Naive thymus-derived CD4-positive, alpha-beta T cell (primary cell): ENCODE measurements around the gene SLF2. TPM values are rescaled to one million over a fixed set of nuclear protein-coding genes. Genes with fewer than 3 reads are reported as not detected.

Experiments used
- ATAC-seq: fragments of 150-1000 bp; cut with Tn5 transposase; 2 replicates; pipeline ENCODE4 v1.10.0; 2021; ENCODE audit warnings: mild to moderate bottlenecking, moderate library complexity
- CTCF ChIA-PET: fragments of 350-600 bp; sonication (Branson Sonifier 250); formaldehyde crosslinking; loops from one replicate; lab custom pipeline; 2021; ENCODE audit warnings: antibody characterized with exemption; lab: Charles Lee
- POLR2A ChIA-PET: fragments of 350-600 bp; sonication (Branson Sonifier 250); formaldehyde crosslinking; loops from one replicate; lab custom pipeline; 2021; ENCODE audit warnings: antibody characterized with exemption, inconsistent platforms; lab: Charles Lee
- DNase-seq, 9 donors: peaks; one replicate each; pipeline versions ENCODE4 v3.0.0 to v3.0.0-alpha.2; 2020 to 2022; ENCODE audit warnings: mixed read lengths in 1 of 9
- H3K27ac ChIP-seq: one replicate; pipeline ENCODE4 v1.7.0; 2013; ENCODE audit warnings: mild to moderate bottlenecking, low read depth, low read length, moderate library complexity
- H3K27me3 ChIP-seq, 2 donors: one replicate each; pipeline ENCODE4 v1.7.0; 2013; ENCODE audit warnings: low read length in 2 of 2, mild to moderate bottlenecking in 2 of 2, moderate library complexity in 2 of 2; ENCODE audit not compliant: control insufficient read depth in 2 of 2, insufficient read depth in 2 of 2
- H3K36me3 ChIP-seq, 3 experiments: 1 replicate in 2 of 3; 2 replicates in 1 of 3; pipeline ENCODE4 v1.7.0; 2013; ENCODE audit warnings: low read length in 3 of 3, mild to moderate bottlenecking in 3 of 3, moderate library complexity in 1 of 3; ENCODE audit not compliant: insufficient read depth in 3 of 3, control insufficient read depth in 2 of 3
- H3K4me1 ChIP-seq, 2 donors: one replicate each; pipeline ENCODE4 v1.7.0; 2013; ENCODE audit warnings: low read length in 2 of 2, mild to moderate bottlenecking in 2 of 2, moderate library complexity in 1 of 2; ENCODE audit not compliant: control insufficient read depth in 2 of 2, insufficient read depth in 2 of 2
- H3K4me3 ChIP-seq: 2 replicates; pipeline ENCODE4 v1.7.0; 2013; ENCODE audit warnings: mild to moderate bottlenecking, low read length
- H3K9me3 ChIP-seq, 3 experiments: 1 replicate in 2 of 3; 2 replicates in 1 of 3; pipeline ENCODE4 v1.7.0; 2013; ENCODE audit warnings: low read length in 3 of 3; ENCODE audit not compliant: control insufficient read depth in 2 of 3
- H3K27ac Mint-ChIP-seq, 9 donors: one replicate each; pipeline ENCODE4 v1.8.0; 2020 to 2022; ENCODE audit warnings: mixed read lengths in 9 of 9, mild to moderate bottlenecking in 8 of 9, moderate library complexity in 5 of 9, inconsistent platforms in 2 of 9
- H3K27me3 Mint-ChIP-seq, 5 donors: one replicate each; pipeline ENCODE4 v1.8.0; 2021 to 2022; ENCODE audit warnings: mixed read lengths in 5 of 5, mild to moderate bottlenecking in 1 of 5
- H3K36me3 Mint-ChIP-seq, 5 donors: one replicate each; pipeline ENCODE4 v1.8.0; 2020 to 2022; ENCODE audit warnings: mixed read lengths in 5 of 5, mild to moderate bottlenecking in 3 of 5, inconsistent platforms in 1 of 5
- H3K4me1 Mint-ChIP-seq, 7 donors: one replicate each; pipeline ENCODE4 v1.8.0; 2020 to 2022; ENCODE audit warnings: mixed read lengths in 7 of 7, mild to moderate bottlenecking in 3 of 7, inconsistent platforms in 1 of 7
- H3K4me3 Mint-ChIP-seq, 10 donors: one replicate each; pipeline ENCODE4 v1.8.0; 2020 to 2022; ENCODE audit warnings: mild to moderate bottlenecking in 10 of 10, mixed read lengths in 10 of 10, moderate library complexity in 6 of 10, inconsistent platforms in 2 of 10
- H3K9me3 Mint-ChIP-seq, 11 donors: one replicate each; pipeline ENCODE4 v1.8.0; 2020 to 2022; ENCODE audit warnings: mixed read lengths in 11 of 11, mild to moderate bottlenecking in 4 of 11, inconsistent platforms in 1 of 11, moderate library complexity in 1 of 11
- intact Hi-C, 2 donors: fragments of 100-400 bp; cut with micrococcal nuclease; formaldehyde crosslinking; loops; one replicate each; pipeline ENCODE4 v1.15.1; 2023
- polyA plus RNA-seq, 2 donors: library from polyadenylated mRNA; unstranded; fragments of 300-500 nt; fragmentation: Illumina TruSeq; gene quantifications; one replicate each; pipeline ENCODE4 v1.2.3, GENCODE V29; 2021
- total RNA-seq, 6 experiments: library from RNA in 5 of 6; stranded (reverse) in 5 of 6; gene quantifications; 1 replicate in 5 of 6; 2 replicates in 1 of 6; pipeline ENCODE4 v1.2.3 and lab custom pipeline; 2021 to 2026

SLF2 gene
- total and polyA plus RNA-seq, 7 experiments from 2014 or later, result 10.9 to 43.7 (median 24.0) TPM

GRCh38 chr10:101001659-101002035, 88.9 kb downstream of the SLF2 start:
- H3K36me3 Mint-ChIP-seq, result peaks cover 0 to 6% (median 0%) of the 10 kb centered on the region in 5 donors
- ChIA-PET CTCF (interaction anchor here (7.9 kb wide), 1 partner anchor 14 kb away, joined by 56 read pairs; no protein-coding TSS in a partner anchor), POLR2A (interaction anchor here (0.6 kb wide), 1 partner anchor 12 kb away, joined by 4 read pairs; no protein-coding TSS in a partner anchor)
- ATAC-seq, result no peak
- H3K9me3 Mint-ChIP-seq, result no peaks in the 10 kb centered on the region
- Histone ChIP-seq H3K27me3 (no peaks in the 10 kb centered on the region), H3K9me3 (no peaks in the 10 kb centered on the region), H3K4me1 (peaks cover 14 to 16% of the 10 kb centered on the region in 2 donors), H3K36me3 (peaks cover 0 to 33% (median 0%) of the 10 kb centered on the region in 3 experiments), H3K4me3 (no peak overlapping the region), H3K27ac (no peak overlapping the region)
- peak overlapping the region in 1 of 10 donors; percentile 81 for H3K4me3 Mint-ChIP-seq
- H3K27ac Mint-ChIP-seq, result no peak overlapping the region
- no peak for DNase-seq
- peaks cover 12 to 26% (median 17%) of the 10 kb centered on the region in 7 donors for H3K4me1 Mint-ChIP-seq
- intact Hi-C loops, result no loop called here
- no peaks in the 10 kb centered on the region for H3K27me3 Mint-ChIP-seq

GRCh38 chr10:101002456-101002855, 89.7 kb downstream of the SLF2 start:
- peaks cover 12 to 26% (median 16%) of the 10 kb centered on the region in 7 donors for H3K4me1 Mint-ChIP-seq
- POLR2A ChIA-PET, result interaction anchor here (1.3 kb wide), 1 partner anchor 28 kb away, joined by 5 read pairs; the partner anchor contains the start of genes PDZD7 and SFXN3
- CTCF ChIA-PET, result interaction anchor here (7.9 kb wide), 1 partner anchor 13 kb away, joined by 56 read pairs; no protein-coding TSS in a partner anchor
- Histone ChIP-seq H3K36me3 (peaks cover 0 to 40% (median 0%) of the 10 kb centered on the region in 3 experiments), H3K4me3 (no peak overlapping the region), H3K27me3 (no peaks in the 10 kb centered on the region), H3K9me3 (no peaks in the 10 kb centered on the region), H3K27ac (no peak overlapping the region), H3K4me1 (peaks cover 13 to 15% of the 10 kb centered on the region in 2 donors)
- no peak overlapping the region for H3K4me3 Mint-ChIP-seq
- no peak for ATAC-seq
- no peaks in the 10 kb centered on the region for H3K9me3 Mint-ChIP-seq
- no peaks in the 10 kb centered on the region for H3K27me3 Mint-ChIP-seq
- intact Hi-C loops, result no loop called here
- H3K36me3 Mint-ChIP-seq, result peaks cover 0 to 6% (median 0%) of the 10 kb centered on the region in 5 donors
- no peak for DNase-seq
- no peak overlapping the region for H3K27ac Mint-ChIP-seq

GRCh38 chr10:101003639-101004206, 91.0 kb downstream of the SLF2 start:
- no peak overlapping the region for H3K4me3 ChIP-seq
- DNase-seq (no peak), ATAC-seq (no peak)
- peaks cover 7% of the 10 kb centered on the region in 2 donors for H3K4me1 ChIP-seq
- peaks cover 0 to 40% (median 0%) of the 10 kb centered on the region in 3 experiments for H3K36me3 ChIP-seq
- H3K9me3 ChIP-seq, result no peaks in the 10 kb centered on the region
- Mint-ChIP-seq H3K9me3 (no peaks in the 10 kb centered on the region), H3K27ac (no peak overlapping the region), H3K4me1 (peaks cover 7 to 17% (median 8%) of the 10 kb centered on the region in 7 donors), H3K36me3 (peaks cover 0 to 4% (median 0%) of the 10 kb centered on the region in 5 donors), H3K27me3 (no peaks in the 10 kb centered on the region), H3K4me3 (no peak overlapping the region)
- CTCF ChIA-PET, result interaction anchor here (7.9 kb wide), 1 partner anchor 12 kb away, joined by 56 read pairs; no protein-coding TSS in a partner anchor
- H3K27me3 ChIP-seq, result no peaks in the 10 kb centered on the region
- intact Hi-C loops, result no loop called here
- no peak overlapping the region for H3K27ac ChIP-seq
- POLR2A ChIA-PET, result interaction anchor here (1.0 to 1.3 kb wide), 2 partner anchors 27 to 29 kb away, joined by 3 to 5 read pairs; partner anchors contain the start of genes PDZD7 and SFXN3

GRCh38 chr10:101005361-101005760, 92.6 kb downstream of the SLF2 start:
- Histone ChIP-seq H3K4me1 (peaks cover 0 to 1% of the 10 kb centered on the region in 2 donors), H3K36me3 (peaks cover 0 to 37% (median 0%) of the 10 kb centered on the region in 3 experiments), H3K27me3 (no peaks in the 10 kb centered on the region), H3K4me3 (no peak overlapping the region), H3K27ac (no peak overlapping the region), H3K9me3 (no peaks in the 10 kb centered on the region)
- no peak for ATAC-seq
- Mint-ChIP-seq H3K9me3 (no peaks in the 10 kb centered on the region), H3K36me3 (peaks cover 0 to 4% (median 0%) of the 10 kb centered on the region in 5 donors), H3K27me3 (no peaks in the 10 kb centered on the region), H3K27ac (no peak overlapping the region), H3K4me1 (peaks cover 4 to 10% (median 6%) of the 10 kb centered on the region in 7 donors), H3K4me3 (no peak overlapping the region)
- intact Hi-C loops, result no loop called here
- DNase-seq, result no peak
- ChIA-PET CTCF (interaction anchor here (1.1 kb wide), 1 partner anchor 9 kb away, joined by 6 read pairs; no protein-coding TSS in a partner anchor), POLR2A (no interaction called here)

GRCh38 chr10:101005869-101006567, 93.3 kb downstream of the SLF2 start:
- H3K9me3 ChIP-seq, result no peaks in the 10 kb centered on the region
- no peak overlapping the region for H3K4me3 ChIP-seq
- ChIA-PET POLR2A (interaction anchor here (1.5 kb wide), 1 partner anchor 8 kb away, joined by 6 read pairs; no protein-coding TSS in a partner anchor), CTCF (interaction anchor here (1.1 to 1.8 kb wide), 2 partner anchors 8 to 9 kb away, joined by 3 to 8 read pairs; no protein-coding TSS in a partner anchor)
- H3K4me1 ChIP-seq, result no peaks in the 10 kb centered on the region
- intact Hi-C loops, result no loop called here
- no peak overlapping the region for H3K27ac ChIP-seq
- no peak overlapping the region for H3K4me3 Mint-ChIP-seq
- no peak for ATAC-seq
- H3K27me3 ChIP-seq, result no peaks in the 10 kb centered on the region
- no peaks in the 10 kb centered on the region for H3K9me3 Mint-ChIP-seq
- H3K27ac Mint-ChIP-seq, result peak overlapping the region in 2 of 9 donors; percentile 25 to 53
- H3K36me3 ChIP-seq, result peaks cover 0 to 37% (median 0%) of the 10 kb centered on the region in 3 experiments
- H3K4me1 Mint-ChIP-seq, result peaks cover 2 to 4% (median 3%) of the 10 kb centered on the region in 7 donors
- no peak for DNase-seq
- peaks cover 0 to 4% (median 0%) of the 10 kb centered on the region in 5 donors for H3K36me3 Mint-ChIP-seq
- no peaks in the 10 kb centered on the region for H3K27me3 Mint-ChIP-seq

GRCh38 chr10:101006593-101007098, 93.9 kb downstream of the SLF2 start:
- Mint-ChIP-seq H3K9me3 (no peaks in the 10 kb centered on the region), H3K27me3 (no peaks in the 10 kb centered on the region), H3K36me3 (peaks cover 0 to 4% (median 0%) of the 10 kb centered on the region in 5 donors), H3K4me1 (no peaks in the 10 kb centered on the region), H3K27ac (no peak overlapping the region), H3K4me3 (no peak overlapping the region)
- ChIA-PET CTCF (interaction anchor here (1.1 to 1.8 kb wide), 2 partner anchors 9 to 10 kb away, joined by 3 to 8 read pairs; no protein-coding TSS in a partner anchor), POLR2A (interaction anchor here (1.5 kb wide), 1 partner anchor 9 kb away, joined by 6 read pairs; no protein-coding TSS in a partner anchor)
- DNase-seq (no peak), ATAC-seq (no peak)
- Histone ChIP-seq H3K27ac (no peak overlapping the region), H3K4me3 (no peak overlapping the region), H3K4me1 (no peaks in the 10 kb centered on the region), H3K9me3 (no peaks in the 10 kb centered on the region), H3K27me3 (no peaks in the 10 kb centered on the region), H3K36me3 (peaks cover 0 to 37% (median 0%) of the 10 kb centered on the region in 3 experiments)
- intact Hi-C loops, result no loop called here
